Hematopoietic multipotent progenitor cell treated with erythropoietin and hydrocortisone succinate and interleukin-3 and kit ligand, for 15 days (in vitro differentiated cells): Measurements from ENCODE around the gene SOHLH2.

Source experiments
- DNase-seq: peaks from one replicate; pipeline ENCODE4 v3.0.0-alpha.2; 2015; ENCODE audit warnings: low spot score

SOHLH2 gene

DNA sequence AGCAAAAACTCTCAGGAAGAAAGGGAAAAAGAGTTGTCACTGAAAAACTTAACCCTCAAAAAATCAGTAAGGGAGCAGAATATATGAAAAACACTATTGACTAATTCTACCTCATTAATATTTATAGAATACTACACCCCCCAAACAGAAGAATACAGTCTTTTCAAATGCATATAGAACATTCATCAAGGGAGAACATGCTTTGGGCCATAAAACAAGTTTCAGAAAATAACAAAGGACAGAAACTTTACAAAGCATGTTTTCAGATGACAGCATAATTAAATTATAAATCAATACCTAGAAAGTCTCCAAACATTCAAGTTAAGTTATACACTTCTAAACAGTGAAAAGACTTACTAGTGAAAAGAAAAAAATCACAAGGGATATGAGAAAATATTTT is 30.5 kb downstream of the SOHLH2 start:
- no peak for DNase-seq

DNA sequence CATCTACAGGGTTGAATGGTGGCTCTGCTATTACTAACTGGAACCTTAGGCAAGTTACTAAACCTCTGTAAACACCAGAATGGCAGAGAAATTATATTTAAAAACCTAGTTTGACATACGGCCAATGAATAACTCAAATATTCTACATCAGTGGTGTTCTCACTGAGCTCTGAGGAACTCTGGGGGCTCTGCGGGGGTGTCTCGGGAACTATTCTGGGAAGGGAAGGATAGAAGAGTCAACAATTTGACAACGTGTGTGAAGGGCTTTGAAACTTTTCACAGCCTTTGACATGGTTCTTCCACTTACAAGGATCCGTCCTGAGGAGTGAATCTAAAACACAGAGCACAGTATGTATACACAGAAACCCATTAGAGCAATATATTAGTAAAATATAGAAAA is 38.7 kb downstream of the SOHLH2 start:
- no peak for DNase-seq

DNA sequence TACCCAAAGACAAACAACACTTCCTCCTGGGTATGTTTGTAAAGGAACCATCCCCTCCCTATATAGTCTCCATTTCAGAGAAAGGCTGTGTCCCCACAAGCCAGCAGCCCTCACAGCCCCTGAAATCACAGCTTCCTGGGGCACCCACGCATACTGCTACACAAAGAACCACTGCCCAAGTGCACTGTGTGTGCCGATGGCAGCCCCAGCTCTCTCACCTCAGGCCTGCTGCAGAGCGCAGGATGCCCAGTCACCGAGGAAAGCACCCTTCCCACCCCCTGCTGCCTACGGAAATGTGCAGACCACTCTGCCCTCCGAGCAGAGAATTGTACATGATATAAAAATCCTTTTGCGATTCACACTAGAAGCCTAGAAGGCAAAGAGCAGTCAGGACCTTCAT is 39.4 kb downstream of the SOHLH2 start:
- DNase-seq, result no peak

DNA sequence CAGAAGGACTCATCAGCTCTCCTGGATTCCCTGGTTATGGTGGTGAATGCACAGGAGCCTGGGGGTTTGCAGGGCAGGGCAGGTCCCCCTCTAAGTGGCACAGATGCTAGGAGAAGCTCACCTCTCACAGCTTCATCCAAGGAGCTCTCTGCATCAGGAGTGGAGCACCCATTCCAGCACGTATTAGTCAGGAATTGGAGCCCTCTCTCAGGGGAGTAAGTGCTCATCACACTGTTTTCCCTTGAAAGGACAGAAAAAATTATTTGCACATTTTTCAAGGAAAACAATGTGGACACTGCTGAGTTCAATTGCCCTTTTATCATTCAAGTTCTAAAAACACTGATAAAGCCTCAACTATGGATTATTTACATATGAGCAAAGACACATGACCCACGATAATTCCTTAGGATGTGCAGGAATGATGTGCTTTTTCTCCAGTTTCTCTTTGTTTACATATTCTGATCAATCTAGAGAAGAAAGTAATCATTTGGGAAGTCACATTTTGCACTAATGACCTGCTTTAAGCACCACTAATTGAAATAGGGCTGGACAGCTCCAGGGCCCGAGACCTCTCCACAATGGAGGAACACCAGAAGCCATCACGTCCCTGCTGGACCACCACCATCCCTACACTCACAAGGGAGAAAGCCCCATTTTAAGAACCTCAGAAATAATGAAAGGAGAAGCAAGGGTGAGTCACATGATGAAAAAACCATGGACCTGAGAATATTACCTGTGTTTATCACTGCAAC is 40.6 kb downstream of the SOHLH2 start:
- no peak for DNase-seq

DNA sequence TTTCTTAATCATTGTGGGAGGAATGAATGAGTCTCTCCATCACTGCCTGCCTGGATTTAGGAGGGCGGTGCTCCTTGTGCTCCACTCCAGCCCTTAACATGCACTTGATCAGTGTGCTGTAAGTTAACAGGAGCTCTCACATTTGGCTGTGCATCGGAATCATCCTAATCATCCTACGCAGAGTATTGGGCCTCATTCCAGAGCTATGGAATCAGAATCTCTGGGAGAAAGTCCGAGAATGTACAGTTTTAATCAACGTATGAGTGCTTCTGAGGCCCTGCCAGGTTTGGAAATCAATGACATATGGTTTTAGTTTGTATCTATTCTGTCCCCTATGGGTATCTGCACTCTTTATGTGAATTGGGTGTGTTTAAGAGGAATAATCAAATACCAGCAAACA is 48.3 kb downstream of the SOHLH2 start:
- DNase-seq, result no peak

DNA sequence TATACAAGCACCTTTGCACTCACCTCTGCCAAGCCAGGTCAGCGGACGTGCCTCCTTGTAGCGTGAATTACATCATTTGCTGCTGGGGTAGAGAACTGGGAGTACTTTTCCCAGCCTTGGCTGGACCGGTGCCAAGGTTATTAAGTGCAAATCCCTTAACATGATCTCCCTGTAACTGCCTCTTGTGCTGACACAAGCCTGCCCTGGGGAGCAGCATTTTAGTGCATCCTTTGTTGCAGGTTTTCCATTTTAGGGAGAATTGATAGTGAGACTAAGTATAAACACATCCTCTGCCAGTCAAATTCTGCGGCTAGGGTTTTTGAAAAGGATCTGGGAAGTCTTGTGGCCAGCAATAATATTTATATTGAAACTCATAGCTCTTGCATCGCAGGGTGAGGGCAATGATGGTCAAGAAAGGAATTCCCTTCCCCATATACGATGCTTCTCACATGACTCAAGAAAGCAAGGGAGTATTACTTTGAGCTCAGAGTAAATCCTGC is 50.5 kb downstream of the SOHLH2 start:
- DNase-seq, result no peak

DNA sequence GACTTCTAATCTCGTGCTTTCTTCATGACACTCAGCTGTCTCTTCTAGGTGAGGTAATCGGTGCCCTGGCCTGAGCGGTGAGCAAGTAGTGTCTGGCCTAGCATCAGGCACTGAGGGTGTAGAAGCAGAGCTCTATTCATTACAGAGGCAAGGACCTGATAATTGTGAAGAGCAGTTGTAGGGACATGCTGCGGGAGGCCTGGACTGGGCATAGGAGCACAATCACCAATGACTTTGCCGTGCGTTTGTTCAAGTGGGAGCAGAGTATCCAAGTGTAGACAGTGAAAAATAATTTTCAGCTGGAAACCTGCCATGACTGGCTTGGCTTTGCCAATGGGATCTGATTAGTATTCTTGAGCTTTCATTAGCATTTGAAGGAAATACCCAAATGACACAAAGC is 51.1 kb downstream of the SOHLH2 start:
- DNase-seq, result no peak

DNA sequence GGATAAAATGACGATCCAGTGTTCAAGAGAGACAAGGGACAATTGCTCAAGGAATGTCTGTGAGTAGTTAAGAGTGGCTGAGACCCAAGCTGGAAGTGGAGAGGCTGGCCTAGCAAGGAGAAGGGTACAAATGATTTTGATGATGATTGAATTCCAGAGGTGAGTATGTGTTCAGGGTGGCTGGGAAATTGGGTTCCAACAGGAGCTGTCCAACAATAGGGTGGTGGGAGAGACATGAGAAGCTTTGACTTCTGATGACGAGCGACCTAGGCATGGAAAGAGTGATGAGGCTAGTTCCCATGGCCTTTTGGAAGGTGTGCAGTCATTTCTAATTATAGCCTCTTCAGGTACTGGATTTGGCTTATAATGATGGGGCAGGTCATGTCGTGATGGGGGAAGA is 54.1 kb downstream of the SOHLH2 start:
- DNase-seq, result no peak

DNA sequence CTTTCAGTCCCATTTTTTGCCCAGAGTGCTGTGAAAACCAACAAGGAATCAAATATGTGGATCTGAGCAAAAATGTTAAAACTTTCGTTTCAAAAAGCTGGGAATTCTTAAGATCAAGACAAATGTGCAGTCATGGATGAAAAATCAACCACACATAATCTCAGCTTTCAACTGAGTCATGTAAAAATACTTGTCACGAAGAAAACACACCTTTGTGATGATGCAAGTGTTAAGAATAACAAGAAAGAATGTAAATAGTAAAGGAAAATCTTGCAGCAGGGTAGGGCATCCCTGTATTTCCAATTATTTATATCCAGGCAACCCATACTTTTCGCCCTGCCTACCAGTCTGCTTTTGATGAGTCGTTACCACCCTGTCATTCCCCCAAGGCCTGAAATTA is 55.7 kb downstream of the SOHLH2 start:
- no peak for DNase-seq

DNA sequence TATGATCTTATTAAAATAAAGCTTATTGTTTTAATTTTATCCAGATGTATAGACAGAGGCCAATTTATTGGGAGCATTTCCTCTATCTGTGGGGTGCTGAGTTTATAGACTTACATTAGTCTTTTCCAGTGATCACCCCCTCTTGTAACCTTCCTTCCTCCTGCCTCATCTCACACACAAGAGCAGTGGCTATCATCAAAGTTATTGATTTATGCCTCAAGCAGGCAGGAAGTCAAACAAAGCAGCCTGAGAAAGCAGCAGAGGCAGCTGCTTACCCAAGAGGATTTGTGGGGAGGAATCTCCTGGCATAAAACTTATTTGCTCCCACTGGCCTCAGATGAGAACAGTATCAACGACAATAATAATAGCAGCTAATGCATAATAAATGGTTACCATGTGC is 56.9 kb downstream of the SOHLH2 start:
- DNase-seq, result no peak

DNA sequence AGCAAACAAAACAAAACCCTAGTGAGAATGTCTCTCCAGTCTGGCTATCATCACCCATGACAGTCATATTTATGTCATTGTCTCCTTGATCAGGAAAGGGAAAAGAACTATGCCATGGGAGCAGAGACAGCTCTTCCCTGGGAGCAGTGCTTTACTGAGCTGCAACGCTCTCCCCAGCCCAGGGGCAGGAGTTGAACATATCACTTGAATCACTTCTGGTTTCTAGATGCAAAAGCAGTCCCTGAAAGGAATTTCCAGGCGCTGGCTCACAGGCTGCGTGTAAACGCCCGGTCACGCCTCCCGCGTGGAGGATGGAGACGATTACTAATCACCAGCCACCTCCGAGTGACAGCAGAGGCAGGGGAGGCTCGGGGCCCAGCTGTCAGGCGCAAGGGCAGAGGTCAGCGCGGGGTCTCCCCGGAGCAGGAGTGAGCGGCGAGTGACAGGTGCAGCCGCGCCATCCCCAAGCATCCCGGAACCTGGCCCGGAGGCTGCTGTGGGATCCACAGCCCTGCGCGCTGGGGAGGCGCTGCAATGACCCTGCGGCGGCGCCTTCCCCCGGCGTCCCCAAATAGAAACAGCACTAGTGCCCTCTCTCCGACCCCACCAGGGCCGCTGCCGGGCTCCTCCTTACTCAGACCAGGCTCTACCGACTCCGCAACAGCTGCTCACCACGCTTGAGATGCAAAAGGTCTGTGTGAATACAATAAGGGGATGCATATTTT is 59.6 kb downstream of the SOHLH2 start:
- no peak for DNase-seq

DNA sequence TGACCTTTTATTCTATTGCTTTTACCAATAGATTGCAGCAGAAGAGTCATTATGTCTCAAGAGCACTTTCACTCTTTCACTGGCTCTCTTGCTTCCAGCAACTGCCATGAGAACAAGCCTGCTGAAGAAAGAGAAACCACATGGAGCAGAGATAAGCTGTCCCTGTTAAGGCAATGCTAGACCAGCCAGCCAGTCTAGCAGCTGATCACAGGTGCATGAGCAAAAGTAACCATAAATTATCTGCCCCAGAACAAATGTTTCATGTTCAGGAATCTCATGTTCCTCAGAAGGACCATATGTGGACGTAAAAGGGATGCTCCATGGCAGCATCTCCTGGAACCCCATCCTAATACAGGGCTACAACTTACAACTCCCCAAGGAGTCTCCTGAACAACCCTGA is 62.8 kb downstream of the SOHLH2 start:
- no peak for DNase-seq

DNA sequence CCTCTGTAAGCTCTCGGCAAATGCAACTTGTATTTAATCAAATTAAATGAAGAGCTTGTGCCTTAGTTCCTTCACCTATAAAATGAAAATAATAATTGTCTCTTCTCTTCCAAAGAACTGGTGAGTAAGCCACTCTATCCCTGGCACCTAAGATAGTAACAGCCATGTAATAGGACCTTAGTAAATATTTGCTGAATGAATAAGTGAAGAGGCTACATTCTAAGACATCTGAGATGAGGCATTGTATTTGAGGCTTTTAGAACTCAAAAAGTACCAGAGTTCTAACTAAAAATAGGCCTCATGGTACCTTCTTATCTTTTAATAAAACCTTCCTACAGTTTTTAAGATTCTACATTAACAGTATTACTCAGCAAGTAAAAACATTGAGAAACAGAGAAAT is 65.9 kb downstream of the SOHLH2 start:
- no peak for DNase-seq

DNA sequence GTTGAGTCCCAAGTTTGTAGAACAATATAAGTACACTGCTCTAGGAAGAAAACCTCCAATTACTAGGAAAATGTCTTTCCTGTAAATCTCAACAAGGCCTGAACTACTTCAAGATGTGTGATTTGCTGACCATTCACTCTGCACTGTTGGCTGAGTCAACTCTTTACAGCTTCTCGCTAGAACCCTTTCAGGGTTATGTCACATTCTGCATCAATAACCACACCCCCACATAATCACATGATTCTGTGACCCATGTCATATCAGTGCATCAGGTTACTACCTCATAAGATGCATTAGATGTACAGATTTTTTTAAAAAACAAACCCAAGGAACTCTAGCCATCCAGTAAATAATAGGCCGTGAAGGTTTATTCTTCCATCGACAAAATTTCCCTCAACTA is 67.0 kb downstream of the SOHLH2 start:
- no peak for DNase-seq

DNA sequence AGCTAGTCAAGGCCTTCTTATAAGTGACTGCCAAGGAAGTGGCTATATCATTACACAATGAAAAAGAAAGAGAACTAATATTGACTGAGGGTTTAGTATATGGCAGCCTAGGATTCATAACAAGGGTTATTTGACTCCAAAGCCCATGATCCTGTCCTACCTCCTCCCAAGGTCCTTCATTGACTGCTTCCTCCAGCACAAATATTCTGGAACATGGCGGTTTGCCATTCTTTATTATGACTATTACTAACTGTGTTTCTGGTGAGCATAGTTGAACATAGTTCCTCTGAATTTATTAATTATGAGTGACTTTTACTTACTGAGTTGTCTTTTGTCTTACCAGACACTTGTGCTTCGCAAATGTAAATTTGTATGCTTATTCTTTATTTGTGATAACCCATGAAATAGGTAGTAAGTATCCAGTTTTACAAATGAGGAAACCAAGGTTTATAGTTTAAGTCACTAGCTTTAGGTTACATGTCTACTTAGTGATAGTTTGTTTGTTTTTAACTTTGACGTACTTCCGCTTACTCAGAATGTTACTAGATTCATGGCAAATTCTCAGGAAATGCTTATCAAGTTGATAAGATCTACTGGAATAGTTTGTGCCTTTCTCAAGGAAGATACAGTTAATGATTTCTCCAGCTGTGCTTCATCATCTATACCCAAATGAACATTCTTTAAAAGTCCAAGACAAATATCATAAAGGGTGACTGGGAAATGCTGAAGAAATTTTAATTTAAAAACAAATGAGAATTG is 67.7 kb downstream of the SOHLH2 start:
- DNase-seq, result no peak

DNA sequence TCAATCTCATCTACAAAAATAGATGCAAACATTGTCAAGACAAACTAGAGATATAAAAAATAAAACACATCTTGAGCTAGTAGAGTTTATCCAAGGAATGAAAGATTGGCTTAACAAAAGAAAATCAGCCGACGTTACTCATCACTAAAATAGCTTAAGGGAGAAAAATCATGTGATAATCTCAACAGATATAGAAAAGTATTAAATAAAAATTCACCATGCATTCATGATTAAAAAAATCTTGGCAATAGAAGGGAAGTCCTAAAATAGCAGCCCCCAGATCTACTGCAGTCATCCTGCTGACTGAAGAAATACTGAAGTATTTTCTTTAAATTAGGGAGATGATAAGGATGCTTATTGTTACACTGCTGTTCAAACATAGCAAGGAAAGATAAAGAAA is 70.6 kb downstream of the SOHLH2 start:
- DNase-seq, result no peak

DNA sequence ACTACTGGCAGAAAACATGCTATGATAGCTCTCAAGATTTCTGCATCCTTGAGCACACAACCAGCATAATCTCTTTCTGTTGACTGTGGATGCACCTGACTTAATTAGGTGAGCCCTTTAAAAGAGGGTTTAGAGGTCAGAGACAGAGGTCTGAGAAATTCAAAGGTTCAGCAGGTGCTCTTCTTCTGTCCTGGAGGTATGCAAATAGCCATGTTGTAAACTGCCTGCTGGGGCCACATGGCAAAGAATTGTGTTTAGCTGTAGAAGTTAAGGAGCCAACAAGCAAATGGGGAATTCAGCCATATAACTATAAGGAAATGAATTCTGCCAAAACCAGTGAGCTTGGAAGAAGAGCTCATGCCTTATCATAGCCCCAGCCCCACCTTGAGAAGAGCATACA is 71.6 kb downstream of the SOHLH2 start:
- no peak for DNase-seq

DNA sequence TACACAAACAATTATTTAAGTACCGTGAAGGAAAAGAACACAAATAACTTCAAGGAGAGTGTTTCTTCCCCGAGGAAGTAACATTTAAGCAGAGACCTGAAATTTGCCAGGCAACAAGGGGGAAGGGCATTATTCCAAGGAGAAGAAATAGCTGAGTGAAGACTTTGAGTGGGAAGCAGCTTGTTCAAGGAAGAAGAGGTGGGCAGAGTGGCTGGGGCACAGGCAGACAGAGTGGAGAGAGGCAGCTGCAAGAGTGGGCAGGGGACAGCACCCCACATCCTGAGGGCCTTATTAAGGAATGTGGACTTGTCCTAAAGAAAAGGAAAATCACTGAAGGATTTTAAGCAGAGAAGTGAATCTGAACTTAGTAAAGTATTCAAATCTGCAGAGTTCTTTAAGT is 78.5 kb downstream of the SOHLH2 start:
- no peak for DNase-seq

DNA sequence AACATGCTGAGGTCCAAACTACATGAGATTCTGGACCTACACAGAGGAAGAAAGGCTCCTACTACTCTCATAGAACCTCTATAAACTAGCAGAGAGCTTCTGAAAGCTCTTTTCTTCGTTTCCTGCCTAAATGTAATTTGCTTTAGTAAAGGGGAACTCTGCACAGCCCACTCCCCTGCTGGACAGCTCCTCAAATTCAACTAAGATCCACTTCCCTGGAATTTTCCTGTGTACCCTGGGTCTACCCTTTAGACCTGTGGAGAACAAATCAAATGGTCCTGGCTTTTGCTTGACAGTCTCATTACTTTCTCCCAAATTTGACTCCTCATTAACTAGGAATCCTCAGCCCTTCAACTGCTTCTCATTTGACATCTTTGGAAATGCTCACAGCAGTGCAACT is 79.7 kb downstream of the SOHLH2 start:
- DNase-seq, result no peak

DNA sequence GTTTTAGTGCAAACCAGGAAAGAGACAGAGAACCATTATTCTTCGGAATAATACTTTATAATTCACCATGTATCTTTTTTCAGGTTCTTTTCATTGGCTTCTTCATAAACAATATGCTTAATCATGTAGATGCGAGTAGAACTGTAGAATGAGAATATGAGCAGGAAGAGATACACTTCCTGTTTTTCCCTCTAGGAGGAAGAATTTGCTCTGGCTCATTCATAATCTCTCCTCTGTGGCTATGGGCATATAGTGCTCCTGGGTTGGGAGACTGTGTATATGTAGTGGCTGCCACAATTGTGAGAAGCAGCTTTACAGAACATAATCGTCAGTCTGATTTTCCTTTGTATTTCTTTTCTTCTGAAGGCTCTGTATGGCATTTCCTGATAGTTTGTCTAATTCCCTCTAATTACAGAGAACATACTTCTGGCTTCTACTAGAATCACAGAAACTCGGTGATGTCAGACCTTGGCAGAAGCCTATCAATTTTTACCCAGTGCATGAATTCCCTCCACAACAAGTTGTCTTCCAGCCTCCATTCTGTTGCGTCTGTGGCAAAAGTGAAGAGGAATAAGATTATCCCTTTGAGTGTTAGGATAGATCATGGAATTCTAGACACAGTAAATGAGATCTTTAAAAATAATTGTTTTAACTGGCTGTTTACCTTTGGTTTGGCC is 80.3 kb downstream of the SOHLH2 start:
- no peak for DNase-seq

DNA sequence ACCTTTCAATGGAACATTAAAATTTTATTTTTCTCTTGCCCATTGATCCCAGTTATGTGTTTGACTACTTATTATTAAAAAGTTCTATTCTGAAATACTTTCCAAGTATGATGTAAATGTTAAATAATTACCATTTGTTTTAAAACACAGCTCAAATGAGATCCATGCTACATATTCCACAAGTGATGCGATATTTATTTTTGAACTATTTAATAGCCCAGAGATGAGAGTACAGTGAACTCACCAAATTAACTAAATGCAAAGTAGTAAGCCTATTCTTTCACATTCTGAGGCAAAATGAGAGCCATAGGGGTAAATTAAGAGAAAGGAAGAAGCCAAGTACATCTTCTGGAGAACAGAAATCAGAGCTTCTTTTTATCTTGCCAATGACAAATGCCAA is 82.0 kb downstream of the SOHLH2 start:
- no peak for DNase-seq

DNA sequence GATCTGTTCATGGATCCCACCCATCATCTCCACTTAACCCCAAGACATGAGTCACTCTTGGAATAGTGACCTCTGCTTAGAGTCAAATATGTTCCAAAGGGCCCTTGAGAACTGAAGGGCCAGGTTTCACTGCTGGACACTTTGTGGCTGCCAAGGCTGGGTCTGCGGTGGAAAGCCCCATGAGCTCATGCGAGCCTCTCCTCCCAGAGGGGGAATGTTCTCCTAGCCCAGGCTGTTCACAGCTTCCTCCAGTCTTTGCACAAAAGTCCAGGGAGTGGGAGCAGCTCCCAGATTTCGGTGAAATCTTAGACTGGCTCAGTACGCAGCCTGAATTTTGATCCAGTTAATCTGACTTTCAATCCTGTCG is 82.4 kb downstream of the SOHLH2 start:
- DNase-seq, result no peak
